ENCODE data around the gene COL18A1.

Gene COL18A1

GRCh38 chr21:45457161-45457831 is 52.3 kb downstream of the COL18A1 start:
- DNase-seq: no peak

- DNase-seq: no peak
Observed at GRCh38 chr21:45457832-45458172, 52.8 kb downstream of the COL18A1 start.

GRCh38 chr21:45458281-45459170 is 53.6 kb downstream of the COL18A1 start:
- no peak for DNase-seq

- no peak for DNase-seq
Observed at GRCh38 chr21:45459171-45460010, 54.4 kb downstream of the COL18A1 start.

- DNase-seq: no peak
Observed at GRCh38 chr21:45460011-45460565, 55.1 kb downstream of the COL18A1 start.

GRCh38 chr21:45460611-45461368 is 55.8 kb downstream of the COL18A1 start:
- DNase-seq: no peak

- no peak for DNase-seq
Observed at GRCh38 chr21:45461369-45461750, 56.4 kb downstream of the COL18A1 start.

GRCh38 chr21:45461806-45462341 is 56.9 kb downstream of the COL18A1 start:
- DNase-seq: no peak

- DNase-seq: no peak
Observed at GRCh38 chr21:45463871-45464270, 58.9 kb downstream of the COL18A1 start.

- DNase-seq: no peak
Observed at GRCh38 chr21:45464309-45464708, 59.3 kb downstream of the COL18A1 start.

GRCh38 chr21:45465105-45465504 is 60.1 kb downstream of the COL18A1 start:
- no peak for DNase-seq

GRCh38 chr21:45465611-45466329 is 60.8 kb downstream of the COL18A1 start:
- DNase-seq: no peak

- DNase-seq: no peak
Observed at GRCh38 chr21:45466330-45467220, 61.6 kb downstream of the COL18A1 start.

- no peak for DNase-seq
Observed at GRCh38 chr21:45467221-45467779, 62.3 kb downstream of the COL18A1 start.

GRCh38 chr21:45468051-45468970 is 63.3 kb downstream of the COL18A1 start:
- no peak for DNase-seq

GRCh38 chr21:45468971-45469272 is 64.0 kb downstream of the COL18A1 start:
- DNase-seq: no peak

- no peak for DNase-seq
Observed at GRCh38 chr21:45469273-45470086, 64.5 kb downstream of the COL18A1 start.

GRCh38 chr21:45470087-45470515 is 65.1 kb downstream of the COL18A1 start:
- DNase-seq: no peak
